Measurements from ENCODE around the gene FANCC.
A peak's percentile ranks its signal among the peaks of the same experiment; 100 is the strongest.

The FANCC gene

GRCh38 chr9:95079461-95079860 is 238.0 kb downstream of the FANCC start:
- H3K36me3 Mint-ChIP-seq (ENCODE audit: low read depth): peaks cover 57% of the 10 kb centered on the region
- H3K27me3 Mint-ChIP-seq (ENCODE audit: low read depth): no peaks in the 10 kb centered on the region
- H3K4me1 Mint-ChIP-seq: peaks cover 60% of the 10 kb centered on the region
- no peak for TF ChIP-seq CTCF (IDR thresholded peaks at IDR 0.05; ENCODE audit: unreplicated experiment in 3 of 3)
- peak overlapping the region; percentile 28 to 89 (median 82) for H3K27ac Mint-ChIP-seq
- H3K9me3 Mint-ChIP-seq: no peaks in the 10 kb centered on the region
- H3K4me3 Mint-ChIP-seq: no peak overlapping the region

GRCh38 chr9:95078939-95079338 is 238.6 kb downstream of the FANCC start:
- Mint-ChIP-seq H3K27me3 (ENCODE audit: low read depth) (no peaks in the 10 kb centered on the region), H3K27ac (peak overlapping the region; percentile 29 to 89 (median 82)), H3K36me3 (ENCODE audit: low read depth) (peaks cover 56% of the 10 kb centered on the region), H3K4me1 (peaks cover 60% of the 10 kb centered on the region), H3K4me3 (no peak overlapping the region), H3K9me3 (no peaks in the 10 kb centered on the region)
- no peak for TF ChIP-seq CTCF (IDR thresholded peaks at IDR 0.05; ENCODE audit: unreplicated experiment in 3 of 3)

- Mint-ChIP-seq H3K9me3 (no peaks in the 10 kb centered on the region), H3K36me3 (ENCODE audit: low read depth) (peaks cover 53% of the 10 kb centered on the region), H3K27ac (peak overlapping the region; percentile 29 to 89 (median 82)), H3K4me1 (peaks cover 58% of the 10 kb centered on the region), H3K4me3 (no peak overlapping the region), H3K27me3 (ENCODE audit: low read depth) (no peaks in the 10 kb centered on the region)
- TF ChIP-seq CTCF (IDR thresholded peaks at IDR 0.05; ENCODE audit: unreplicated experiment in 3 of 3): no peak
These were observed 239.0 kb downstream of the FANCC start for GRCh38 chr9:95078511-95078910.

GRCh38 chr9:95077766-95078370 is 239.6 kb downstream of the FANCC start:
- Mint-ChIP-seq H3K27me3 (ENCODE audit: low read depth) (no peaks in the 10 kb centered on the region), H3K9me3 (no peaks in the 10 kb centered on the region), H3K4me1 (peaks cover 58% of the 10 kb centered on the region), H3K27ac (peak overlapping the region; percentile 82 to 93 (median 89)), H3K36me3 (ENCODE audit: low read depth) (peaks cover 50% of the 10 kb centered on the region), H3K4me3 (peak overlapping the region in 2 of 3 experiments; percentile 10 to 46)
- no peak for TF ChIP-seq CTCF (IDR thresholded peaks at IDR 0.05; ENCODE audit: unreplicated experiment in 3 of 3)

GRCh38 chr9:95077053-95077765 is 240.3 kb downstream of the FANCC start:
- TF ChIP-seq CTCF (IDR thresholded peaks at IDR 0.05; ENCODE audit: unreplicated experiment in 3 of 3): no peak
- peaks cover 58% of the 10 kb centered on the region for H3K4me1 Mint-ChIP-seq
- no peaks in the 10 kb centered on the region for H3K9me3 Mint-ChIP-seq
- peak overlapping the region; percentile 82 to 93 (median 89) for H3K27ac Mint-ChIP-seq
- peak overlapping the region in 1 of 3 experiments; percentile 46 for H3K4me3 Mint-ChIP-seq
- H3K36me3 Mint-ChIP-seq (ENCODE audit: low read depth): peaks cover 43% of the 10 kb centered on the region
- H3K27me3 Mint-ChIP-seq (ENCODE audit: low read depth): no peaks in the 10 kb centered on the region

- no peak for TF ChIP-seq CTCF (IDR thresholded peaks at IDR 0.05; ENCODE audit: unreplicated experiment in 3 of 3)
- Mint-ChIP-seq H3K4me1 (peaks cover 58% of the 10 kb centered on the region), H3K9me3 (no peaks in the 10 kb centered on the region), H3K4me3 (no peak overlapping the region), H3K36me3 (ENCODE audit: low read depth) (peaks cover 38% of the 10 kb centered on the region), H3K27ac (peak overlapping the region; percentile 26 to 89 (median 77)), H3K27me3 (ENCODE audit: low read depth) (no peaks in the 10 kb centered on the region)
These were observed 240.8 kb downstream of the FANCC start for GRCh38 chr9:95076696-95077052.

Measured in nephron (organoid).